ENCODE data around the gene CHRM2. TPM values are rescaled to one million over a fixed set of nuclear protein-coding genes. Genes with fewer than 3 reads are reported as not detected.

The CHRM2 gene
- total and polyA plus RNA-seq, 2 of the 8 experiments (the other 6 are each of a cell fraction or from before 2014, with no cell fraction given): 0.17 to 0.32 TPM

DNA sequence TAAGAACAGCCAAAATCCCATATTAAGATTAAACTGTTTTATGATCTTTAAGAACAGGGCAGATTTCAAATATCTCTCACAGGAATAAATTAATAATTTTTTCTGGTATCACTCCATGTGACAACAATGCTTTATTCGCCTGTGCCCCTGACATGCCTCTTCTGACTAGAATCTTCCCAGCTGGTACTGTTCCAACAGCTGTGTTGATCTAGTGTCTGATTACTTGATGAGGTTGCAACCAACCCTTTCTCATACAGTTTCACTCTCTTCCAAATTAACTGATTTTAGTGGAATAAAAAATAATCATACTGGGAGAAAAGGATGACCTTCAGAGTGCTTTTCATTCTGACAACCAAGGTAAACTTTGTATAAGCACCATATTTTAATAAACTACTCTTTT lies 151.9 kb downstream of the CHRM2 start:
- peaks cover 0 to 7% (median 1%) of the 10 kb centered on the region in 4 experiments; a peak in 1 of 7 replicates for H3K4me1 ChIP-seq (replicated peaks in 1 of 4; ENCODE audit: control insufficient read depth in 3 of 4, insufficient read depth in 4 of 4, low read length in 3 of 4)
- H3K4ac ChIP-seq (replicated peaks; ENCODE audit: insufficient read length, low read depth, low read length): no peak overlapping the region
- POLR2A ChIA-PET (ENCODE audit: partially characterized antibody): no interaction called here
- no peak overlapping the region for H2BK20ac ChIP-seq (ENCODE audit: low read length)
- no peak overlapping the region for H4K91ac ChIP-seq (replicated peaks; ENCODE audit: insufficient read length, low read length)
- H3K9ac ChIP-seq (replicated peaks in 1 of 4; ENCODE audit: extremely low read depth in 1 of 4, low read depth in 3 of 4, low read length in 3 of 4): no peak overlapping the region
- H3K23me2 ChIP-seq (ENCODE audit: low read depth, low read length): no peaks in the 10 kb centered on the region
- no peak overlapping the region for H4K8ac ChIP-seq (ENCODE audit: extremely low read depth, insufficient read depth, low read length)
- H3K56ac ChIP-seq (replicated peaks; ENCODE audit: insufficient read length, low read depth, low read length): no peak overlapping the region
- H3K18ac ChIP-seq (ENCODE audit: extremely low read depth, low read length): no peak overlapping the region
- no peak overlapping the region for H2BK12ac ChIP-seq (ENCODE audit: low read depth, low read length)
- H3K4me3 ChIP-seq (ENCODE audit: extremely low read depth in 1 of 4, insufficient read depth in 2 of 4, low read depth in 3 of 4, low read length in 4 of 4): no peak overlapping the region
- no peak overlapping the region for H2AK5ac ChIP-seq (ENCODE audit: low read depth, low read length)
- no peak overlapping the region for H2BK15ac ChIP-seq (ENCODE audit: low read length)
- no peak overlapping the region for H2BK5ac ChIP-seq (ENCODE audit: low read depth, low read length)
- FAIRE-seq (no peak), DNase-seq (ENCODE audit: low read depth in 1 of 2, low spot score in 2 of 2) (no peak)
- H3K14ac ChIP-seq (ENCODE audit: insufficient read length): no peak overlapping the region
- no peaks in the 10 kb centered on the region for H3K79me2 ChIP-seq (ENCODE audit: control insufficient read depth in 1 of 2, insufficient read depth in 2 of 2, low read length in 2 of 2)
- H3K36me3 ChIP-seq (ENCODE audit: control insufficient read depth in 2 of 4, insufficient read depth in 4 of 4, low read length in 3 of 4): no peaks in the 10 kb centered on the region
- H4K5ac ChIP-seq (ENCODE audit: insufficient read length, low read depth, low read length): no peak overlapping the region
- no peak overlapping the region for H2AFZ ChIP-seq (ENCODE audit: low read length)
- 100% methylated on average over 1 of the region's 1 CpG; no CpG with 5 or more reads in 1 of the 2 experiments for WGBS, 2 experiments (ENCODE audit: extremely low coverage in 1 of 2, insufficient coverage in 1 of 2, insufficient read length in 1 of 2, insufficient replicate concordance in 2 of 2, low coverage in 1 of 2, low lambda C conversion rate in 2 of 2, missing lambda C conversion rate in 1 of 2)
- H3K79me1 ChIP-seq (ENCODE audit: low read depth, low read length): no peaks in the 10 kb centered on the region
- H4K20me1 ChIP-seq (replicated peaks in 1 of 2; ENCODE audit: control insufficient read depth in 1 of 2, insufficient read depth in 2 of 2, low read length in 2 of 2): no peaks in the 10 kb centered on the region
- no peak overlapping the region for H3K27ac ChIP-seq (ENCODE audit: low read depth, low read length)
- CTCF ChIA-PET (ENCODE audit: partially characterized antibody): no interaction called here
- H2BK120ac ChIP-seq (replicated peaks; ENCODE audit: low read depth, low read length): no peak overlapping the region
- H3K9me3 ChIP-seq (ENCODE audit: insufficient read depth in 2 of 2, low read depth in 1 of 2, low read length in 1 of 2): no peaks in the 10 kb centered on the region
- peaks cover 0 to 1% (median 0%) of the 10 kb centered on the region in 4 experiments; a peak in 1 of 7 replicates for H3K27me3 ChIP-seq (replicated peaks in 1 of 4; ENCODE audit: control insufficient read depth in 3 of 4, extremely low read depth in 1 of 4, insufficient read depth in 3 of 4, low read length in 3 of 4)
- no peak overlapping the region for H3K4me2 ChIP-seq (ENCODE audit: insufficient read depth in 1 of 2, low read depth in 2 of 2, low read length in 2 of 2)
- no peak overlapping the region for H3K23ac ChIP-seq (ENCODE audit: insufficient read length)
- TF ChIP-seq SIRT6 (IDR thresholded peaks at IDR 0.05; ENCODE audit: low read length) (no peak), BACH1 (IDR thresholded peaks at IDR 0.05; ENCODE audit: low read length) (no peak), TCF12 (IDR thresholded peaks at IDR 0.05; ENCODE audit: low read depth, low read length) (no peak), GTF2F1 (IDR thresholded peaks at IDR 0.05; ENCODE audit: borderline replicate concordance, low read depth, low read length) (no peak), JUN (IDR thresholded peaks at IDR 0.05; ENCODE audit: low read depth, low read length) (no peak), POLR2AphosphoS5 (IDR thresholded peaks at IDR 0.05; ENCODE audit: low read depth, low read length) (no peak), RNF2 (IDR thresholded peaks at IDR 0.05; ENCODE audit: borderline replicate concordance, low read depth, low read length, missing control alignments, poor library complexity, severe bottlenecking) (no peak), KDM1A (IDR thresholded peaks at IDR 0.05; ENCODE audit: borderline replicate concordance, low read length) (no peak), CHD1 (IDR thresholded peaks at IDR 0.05; ENCODE audit: low read depth, low read length) (no peak), RFX5 (IDR thresholded peaks at IDR 0.05; ENCODE audit: borderline replicate concordance, low read depth, low read length) (no peak), FOSL1 (IDR thresholded peaks at IDR 0.05; ENCODE audit: insufficient read depth, low read depth, low read length) (no peak), RAD21 (IDR thresholded peaks at IDR 0.05 in 1 of 2, conservative IDR thresholded peaks at IDR 0.05 in 1 of 2; ENCODE audit: low read depth in 2 of 2, low read length in 2 of 2) (no peak), KDM5A (IDR thresholded peaks at IDR 0.05; ENCODE audit: low read length) (no peak)
- TF ChIP-seq, protein P1, sequence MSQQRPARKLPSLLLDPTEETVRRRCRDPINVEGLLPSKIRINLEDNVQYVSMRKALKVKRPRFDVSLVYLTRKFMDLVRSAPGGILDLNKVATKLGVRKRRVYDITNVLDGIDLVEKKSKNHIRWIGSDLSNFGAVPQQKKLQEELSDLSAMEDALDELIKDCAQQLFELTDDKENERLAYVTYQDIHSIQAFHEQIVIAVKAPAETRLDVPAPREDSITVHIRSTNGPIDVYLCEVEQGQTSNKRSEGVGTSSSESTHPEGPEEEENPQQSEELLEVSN (IDR thresholded peaks at IDR 0.05): no peak

All from H1 (cell line).